ENCODE measurements around the gene DYRK4.
"Not testable (repeated sequence)": the region's sequence is repeated elsewhere in the genome, so short reads cannot be mapped to it uniquely, and the experiment has no call there.

The DYRK4 gene

GRCh38 chr12:4562034-4562657 is at the start of gene DYRK4:
DYRK4 (plus strand) TSS chr12:4562208; CDS start chr12:4562246, 38 bp downstream.
- DNase-seq (ENCODE audit: low read depth in 2 of 2): peak in 1 of 2 donors; percentile 5

- no peak for DNase-seq (ENCODE audit: low read depth in 2 of 2)
Measured at GRCh38 chr12:4518106-4518728, 43.8 kb upstream of the DYRK4 start.

GRCh38 chr12:4523443-4523842 is 38.6 kb upstream of the DYRK4 start:
- not testable (repeated sequence) for DNase-seq (ENCODE audit: low read depth in 2 of 2)

GRCh38 chr12:4526923-4527546 is 35.0 kb upstream of the DYRK4 start:
- DNase-seq (ENCODE audit: low read depth in 2 of 2): no peak

- DNase-seq (ENCODE audit: low read depth in 2 of 2): no peak
Measured at GRCh38 chr12:4530160-4530559, 31.8 kb upstream of the DYRK4 start.

- DNase-seq (ENCODE audit: low read depth in 2 of 2): no peak
Measured at GRCh38 chr12:4530982-4531586, 30.9 kb upstream of the DYRK4 start.

- no peak for DNase-seq (ENCODE audit: low read depth in 2 of 2)
Measured at GRCh38 chr12:4535092-4535491, 26.9 kb upstream of the DYRK4 start.

- no peak for DNase-seq (ENCODE audit: low read depth in 2 of 2)
Measured at GRCh38 chr12:4535871-4536270, 26.1 kb upstream of the DYRK4 start.

- peak; percentile 92 to 94 for DNase-seq (ENCODE audit: low read depth in 2 of 2)
Measured at GRCh38 chr12:4538207-4539160, 23.5 kb upstream of the DYRK4 start, which contains the start of gene RAD51AP1. RAD51AP1 (plus strand) TSS chr12:4538890; CDS start chr12:4538940, 50 bp downstream.

GRCh38 chr12:4539167-4539870 is 22.7 kb upstream of the DYRK4 start:
- DNase-seq (ENCODE audit: low read depth in 2 of 2): no peak

GRCh38 chr12:4540170-4540569 is 21.8 kb upstream of the DYRK4 start:
- no peak for DNase-seq (ENCODE audit: low read depth in 2 of 2)

GRCh38 chr12:4540638-4541037 is 21.4 kb upstream of the DYRK4 start:
- no peak for DNase-seq (ENCODE audit: low read depth in 2 of 2)

GRCh38 chr12:4545195-4545594 is 16.8 kb upstream of the DYRK4 start:
- no peak for DNase-seq (ENCODE audit: low read depth in 2 of 2)

GRCh38 chr12:4552191-4552590 is 9.8 kb upstream of the DYRK4 start:
- DNase-seq (ENCODE audit: low read depth in 2 of 2): no peak

GRCh38 chr12:4553943-4554342 is 8.1 kb upstream of the DYRK4 start:
- DNase-seq (ENCODE audit: low read depth in 2 of 2): no peak

- no peak for DNase-seq (ENCODE audit: low read depth in 2 of 2)
Measured at GRCh38 chr12:4555804-4556203, 6.2 kb upstream of the DYRK4 start.

GRCh38 chr12:4556735-4557530 is 5.1 kb upstream of the DYRK4 start:
- DNase-seq (ENCODE audit: low read depth in 2 of 2): no peak

- no peak for DNase-seq (ENCODE audit: low read depth in 2 of 2)
Measured at GRCh38 chr12:4557586-4557985, 4.4 kb upstream of the DYRK4 start.

- DNase-seq (ENCODE audit: low read depth in 2 of 2): no peak
Measured at GRCh38 chr12:4558171-4558570, 3.8 kb upstream of the DYRK4 start.

- DNase-seq (ENCODE audit: low read depth in 2 of 2): no peak
Measured at GRCh38 chr12:4563336-4563735, 1.3 kb downstream of the DYRK4 start.

Data from stimulated activated CD8-positive, alpha-beta memory T cell treated with anti-CD3 and anti-CD28 coated beads, Interleukin-7, amount 100 ng/mL, for 4 hours (primary cell).